ENCODE results near the gene OGDHL. TPM values are rescaled to one million over a fixed set of nuclear protein-coding genes. Genes with fewer than 3 reads are reported as not detected.

OGDHL gene
- total RNA-seq, 2 experiments from 2014 or later: 0.40 to 0.68 TPM

- peaks cover 52% of the 10 kb centered on the region for H3K27me3 Mint-ChIP-seq
- ATAC-seq (no peak), DNase-seq (no peak)
- H3K36me3 Mint-ChIP-seq (ENCODE audit: low read depth): no peaks in the 10 kb centered on the region
- POLR2A ChIA-PET: no interaction called here
- CTCF ChIA-PET: no interaction called here
- TF ChIP-seq CTCF (IDR thresholded peaks at IDR 0.05): no peak
- H3K27ac Mint-ChIP-seq: no peak overlapping the region
- intact Hi-C loops (cut with micrococcal nuclease): no loop called here
- peaks cover 6% of the 10 kb centered on the region for H3K9me3 Mint-ChIP-seq
- no peak overlapping the region for H3K4me3 Mint-ChIP-seq
- H3K4me1 Mint-ChIP-seq (ENCODE audit: low read depth): no peaks in the 10 kb centered on the region
These were observed 75.5 kb downstream of the OGDHL start for GRCh38 chr10:49686651-49687050.

Other genes starting within 250 kb of the OGDHL start
- 10 to 100 TPM; 19.1 to 21.8 TPM for gene ERCC6, start 223.2 kb downstream of the OGDHL start, total RNA-seq
- not detected for gene SLC18A3, start 152.0 kb downstream of the OGDHL start, total RNA-seq
- gene CHAT, start 148.3 kb downstream of the OGDHL start, total RNA-seq: not detected
- gene C10orf53, start 82.7 kb downstream of the OGDHL start, total RNA-seq: not detected
- gene PARG, start 179.7 kb upstream of the OGDHL start, total RNA-seq: 10 to 100 TPM; 26.7 to 30.0 TPM
- 10 to 100 TPM; 17.4 to 17.6 TPM for gene TIMM23B, start 179.7 kb upstream of the OGDHL start, total RNA-seq
- 10 to 100 TPM; 13.8 to 15.1 TPM for gene AGAP6, start 226.1 kb upstream of the OGDHL start, total RNA-seq

Data from activated CD8-positive, alpha-beta T cell treated with anti-CD3 and anti-CD28 coated beads for 36 hours (primary cell).